GM12878 (cell line): Measurements from ENCODE around the gene SLC26A1. TPM values are rescaled to one million over a fixed set of nuclear protein-coding genes. Genes with fewer than 3 reads are reported as not detected.

ENCODE experiments used
- ATAC-seq: fragments of 200-7000 bp; cut with Tn5 transposase; 3 replicates; pipeline ENCODE4 v1.9.1; 2020; ENCODE audit warnings: mild to moderate bottlenecking, moderate library complexity
- BruUV-seq: library from RNA; stranded (reverse); fragments of 400-500 nt; replicated peaks from 2 replicates; lab custom pipeline; 2021; lab: Mats Ljungman, UMichigan
- CTCF ChIA-PET: fragments of 300-600 bp; sonication (Branson Sonifier 250); formaldehyde crosslinking; extraction: SDS; loops from one replicate; lab custom pipeline; 2021; ENCODE audit warnings: inconsistent platforms; lab: Yijun Ruan, JAX
- POLR2A ChIA-PET: fragments of 350-600 bp; formaldehyde crosslinking; extraction: SDS; loops from one replicate; lab custom pipeline; 2021; ENCODE audit warnings: inconsistent platforms; lab: Charles Lee
- RAD21 ChIA-PET: fragments of 300-600 bp; sonication (Branson Sonifier 250); formaldehyde crosslinking; loops from one replicate; lab custom pipeline; 2023; ENCODE audit warnings: antibody characterized with exemption; ENCODE audit not compliant: unreplicated experiment; lab: Charles Lee
- SMC1A ChIA-PET: fragments of 300-600 bp; sonication (Branson Sonifier 250); formaldehyde crosslinking; loops from one replicate; lab custom pipeline; 2023; ENCODE audit not compliant: unreplicated experiment, uncharacterized antibody; lab: Charles Lee
- DNase-seq: peaks from one replicate; pipeline ENCODE4 v3.0.0-alpha.2; 2011; ENCODE audit warnings: low read depth, low spot score
- FAIRE-seq: peaks from 3 replicates; lab custom pipeline; 2011; peaks lifted over from hg19 to GRCh38; lab: Jason Lieb, UNC
- H2AFZ ChIP-seq: 2 replicates; pipeline ENCODE4 v1.6.0; 2011; ENCODE audit warnings: low read depth, low read length, control low read depth; ENCODE audit not compliant: control insufficient read depth
- H3K27ac ChIP-seq: 2 replicates; pipeline ENCODE4 v1.5.1; 2011; ENCODE audit warnings: control low read depth; ENCODE audit not compliant: control insufficient read depth, insufficient read depth
- H3K27me3 ChIP-seq, 2 experiments: replicated peaks in 1 of 2; 2 replicates each; pipeline versions ENCODE4 v1.6.0 to v1.6.1; 2011; ENCODE audit warnings: low read length in 1 of 2; ENCODE audit not compliant: control insufficient read depth in 2 of 2, insufficient read depth in 2 of 2
- H3K36me3 ChIP-seq, 2 experiments: 2 replicates each; pipeline ENCODE4 v1.5.1; 2011; ENCODE audit warnings: low read length in 1 of 2; ENCODE audit not compliant: control insufficient read depth in 2 of 2, insufficient read depth in 2 of 2
- H3K4me1 ChIP-seq: 2 replicates; pipeline ENCODE4 v1.6.1; 2011; ENCODE audit warnings: mild to moderate bottlenecking, low read length, moderate library complexity, mixed read lengths; ENCODE audit not compliant: control insufficient read depth, insufficient read depth
- H3K4me2 ChIP-seq: 2 replicates; pipeline ENCODE4 v1.6.0; 2011; ENCODE audit warnings: control low read depth; ENCODE audit not compliant: control insufficient read depth, insufficient read depth
- H3K4me3 ChIP-seq: fragments of 200-600 bp; sonication (generic); 2 replicates; pipeline ENCODE4 v1.5.1; 2016
- H3K79me2 ChIP-seq: 2 replicates; pipeline ENCODE4 v1.6.0; 2011; ENCODE audit warnings: low read length; ENCODE audit not compliant: control insufficient read depth, insufficient read depth
- H3K9ac ChIP-seq: 2 replicates; pipeline ENCODE4 v1.8.0; 2011; ENCODE audit warnings: low read length, control low read depth, mixed read lengths; ENCODE audit not compliant: control insufficient read depth, insufficient read depth
- H3K9me3 ChIP-seq: replicated peaks from 3 replicates; pipeline ENCODE4 v1.5.1; 2011; ENCODE audit warnings: mild to moderate bottlenecking, low read length; ENCODE audit not compliant: control insufficient read depth, insufficient read depth
- H4K20me1 ChIP-seq: 2 replicates; pipeline ENCODE4 v1.6.0; 2011; ENCODE audit not compliant: control insufficient read depth, insufficient read depth
- IKZF2 ChIP-seq, 2 experiments: fragments of 450-650 bp; IDR thresholded peaks; 2 replicates each; pipeline ENCODE4 v1.6.1; 2017; ENCODE audit warnings: mild to moderate bottlenecking in 2 of 2, moderate library complexity in 2 of 2
- KLF5 ChIP-seq: fragments of 450-650 bp; IDR thresholded peaks from 2 replicates; pipeline ENCODE4 v1.6.1; 2014; ENCODE audit warnings: mild to moderate bottlenecking; ENCODE audit not compliant: partially characterized antibody
- MEF2A ChIP-seq: IDR thresholded peaks from 2 replicates; pipeline ENCODE4 v1.6.1; 2011; ENCODE audit warnings: low read depth, mild to moderate bottlenecking, low read length, moderate library complexity; ENCODE audit not compliant: insufficient read depth
- MEF2B ChIP-seq: fragments of 450-650 bp; IDR thresholded peaks from 2 replicates; pipeline ENCODE4 v1.6.1; 2018; ENCODE audit warnings: mild to moderate bottlenecking, moderate library complexity; ENCODE audit not compliant: partially characterized antibody, poor library complexity, severe bottlenecking
- NR2F1 ChIP-seq: fragments of 450-650 bp; conservative IDR thresholded peaks from 2 replicates; pipeline ENCODE4 v1.6.1; 2017; ENCODE audit warnings: mild to moderate bottlenecking
- POLR2AphosphoS5 ChIP-seq: IDR thresholded peaks from 2 replicates; pipeline ENCODE4 v1.6.1; 2011; ENCODE audit warnings: mild to moderate bottlenecking, low read length, inconsistent platforms
- SIX5 ChIP-seq: IDR thresholded peaks from 2 replicates; pipeline ENCODE4 v1.6.1; 2011; ENCODE audit warnings: mild to moderate bottlenecking, low read depth, low read length, moderate library complexity; ENCODE audit not compliant: severe bottlenecking
- SMAD5 ChIP-seq: IDR thresholded peaks from 2 replicates; pipeline ENCODE4 v1.6.1; 2016; ENCODE audit warnings: antibody characterized with exemption, low read depth
- SMC3 ChIP-seq: IDR thresholded peaks from 2 replicates; pipeline ENCODE4 v1.6.1; 2011; ENCODE audit warnings: low read length, improper control_type of control experiment, borderline replicate concordance
- SUPT20H ChIP-seq: IDR thresholded peaks from 2 replicates; pipeline ENCODE4 v1.6.1; 2011; ENCODE audit warnings: low read depth, mild to moderate bottlenecking, low read length, moderate library complexity, borderline replicate concordance; ENCODE audit not compliant: control insufficient read depth
- WGBS: methylation state at CpG from one replicate; pipeline ENCODE4 v1.1.6; 2016; ENCODE audit warnings: low lambda C conversion rate; ENCODE audit not compliant: insufficient replicate concordance, insufficient coverage; ENCODE audit errors: missing lambda C conversion rate; 5-methylcytosine and 5-hydroxymethylcytosine counted together
- in situ Hi-C: fragments of 300-500 bp; cut with MboI; formaldehyde crosslinking; loops from 9 replicates; pipeline ENCODE4 v1.14.3; 2018; ENCODE audit warnings: mixed read lengths
- intact Hi-C: fragments of 100-400 bp; cut with micrococcal nuclease; formaldehyde crosslinking; loops from one replicate; pipeline ENCODE4 v1.14.2; 2022; ENCODE audit not compliant: unreplicated experiment
- polyA plus RNA-seq, 11 experiments: library from polyadenylated mRNA; depleted of rRNA in 4 of 11; unstranded in 6 of 11; stranded (reverse) in 5 of 11; fragments of >200 nt; fragmentation: Nextera tagmentation in 4 of 11; fragmentation: Illumina TruSeq in 1 of 11; extraction: Ambion mirVana in 4 of 11; extraction: Trizol in 1 of 11; gene quantifications; 1 replicate in 1 of 11; 2 replicates in 10 of 11; pipeline versions ENCODE4 v1.2.1 to v1.2.3, GENCODE V29; 2011 to 2016; ENCODE audit warnings: inconsistent platforms in 2 of 11, missing spikeins in 2 of 11, low read depth in 1 of 11
- total RNA-seq, 4 experiments: library from RNA; depleted of rRNA in 3 of 4; stranded (reverse); fragments of >200 nt in 3 of 4; fragmentation: Illumina TruSeq in 1 of 4; extraction: Trizol in 1 of 4; gene quantifications; 2 replicates each; pipeline versions ENCODE4 v1.2.1 to v1.2.3, GENCODE V29; 2013 to 2021
- TF ChIP-seq, protein P1 (sequence below): fragments of 150-350 bp; IDR thresholded peaks from 2 replicates; pipeline ENCODE4 v1.6.1; 2016; ENCODE audit warnings: low read depth, low read length
- TF ChIP-seq, protein P2 (sequence below): IDR thresholded peaks from 2 replicates; pipeline ENCODE4 v1.6.1; 2012; ENCODE audit warnings: improper control_type of control experiment, low read depth, low read length; ENCODE audit not compliant: insufficient replicate concordance
- TF ChIP-seq, protein P3 (sequence below): fragments of 150-350 bp; IDR thresholded peaks from 2 replicates; pipeline ENCODE4 v1.6.1; 2014; ENCODE audit warnings: mild to moderate bottlenecking, low read depth, low read length

SLC26A1 gene
- total and polyA plus RNA-seq, 10 of the 15 experiments (the other 5 are each of a cell fraction or from before 2014, with no cell fraction given): 0.05 to 0.96 (median 0.28) TPM; not detected in 5

DNA sequence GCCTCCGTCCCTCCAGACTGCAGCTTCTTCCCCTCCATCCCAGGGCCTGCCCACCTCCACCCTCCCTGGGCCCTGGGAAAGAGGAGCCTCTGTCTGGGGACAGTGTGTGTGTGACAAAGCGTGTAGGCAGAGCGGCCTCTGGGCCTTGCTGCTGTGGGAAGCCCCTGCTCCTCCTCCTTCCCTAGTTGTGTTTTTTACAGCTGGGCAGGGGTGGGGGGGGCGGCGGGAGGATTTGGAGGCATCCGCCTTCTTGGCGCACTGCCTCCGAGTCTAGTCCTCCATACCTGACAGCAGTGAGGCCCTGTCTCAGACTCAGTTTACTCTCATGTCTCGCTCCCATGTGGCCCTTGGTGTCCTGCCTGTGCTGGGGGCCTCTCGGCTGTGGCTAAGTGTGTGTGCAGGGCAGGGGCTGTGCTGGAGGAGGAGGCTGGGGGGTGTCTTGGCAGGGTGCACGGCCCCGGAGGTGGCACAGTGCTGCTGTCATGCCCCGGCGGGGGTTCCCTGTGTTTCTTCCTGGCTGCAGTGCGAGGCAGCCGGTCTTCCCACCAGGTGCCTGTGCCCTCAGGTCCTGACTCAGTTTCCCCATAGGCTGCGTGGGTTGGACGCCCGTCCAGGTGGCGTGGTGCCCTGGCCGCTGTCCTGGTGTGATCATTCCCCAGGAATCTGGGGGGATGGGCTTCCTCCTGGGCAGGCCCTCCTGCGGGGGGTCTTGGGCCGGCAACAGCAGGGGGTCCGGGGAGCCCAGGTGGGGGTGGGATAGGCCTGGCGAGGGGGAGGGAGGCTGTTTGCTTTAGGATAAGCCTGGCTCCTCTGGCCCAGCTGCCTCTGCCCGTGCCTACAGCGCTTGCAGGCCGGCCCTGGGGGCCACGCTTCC is 25.2 kb upstream of the SLC26A1 start:
- FAIRE-seq: no peak
- H3K9ac ChIP-seq: no peak overlapping the region
- SMC1A ChIA-PET: no interaction called here
- no peak for TF ChIP-seq SIX5
- TF ChIP-seq SMAD5: no peak
- TF ChIP-seq MEF2A: no peak
- TF ChIP-seq NR2F1: no peak
- TF ChIP-seq KLF5: no peak
- TF ChIP-seq SUPT20H: no peak
- TF ChIP-seq MEF2B: no peak
- no peak for TF ChIP-seq IKZF2 (IDR thresholded peaks at IDR 0.05)
- TF ChIP-seq SMC3: no peak
- TF ChIP-seq POLR2AphosphoS5: no peak
- TF ChIP-seq, protein P1, sequence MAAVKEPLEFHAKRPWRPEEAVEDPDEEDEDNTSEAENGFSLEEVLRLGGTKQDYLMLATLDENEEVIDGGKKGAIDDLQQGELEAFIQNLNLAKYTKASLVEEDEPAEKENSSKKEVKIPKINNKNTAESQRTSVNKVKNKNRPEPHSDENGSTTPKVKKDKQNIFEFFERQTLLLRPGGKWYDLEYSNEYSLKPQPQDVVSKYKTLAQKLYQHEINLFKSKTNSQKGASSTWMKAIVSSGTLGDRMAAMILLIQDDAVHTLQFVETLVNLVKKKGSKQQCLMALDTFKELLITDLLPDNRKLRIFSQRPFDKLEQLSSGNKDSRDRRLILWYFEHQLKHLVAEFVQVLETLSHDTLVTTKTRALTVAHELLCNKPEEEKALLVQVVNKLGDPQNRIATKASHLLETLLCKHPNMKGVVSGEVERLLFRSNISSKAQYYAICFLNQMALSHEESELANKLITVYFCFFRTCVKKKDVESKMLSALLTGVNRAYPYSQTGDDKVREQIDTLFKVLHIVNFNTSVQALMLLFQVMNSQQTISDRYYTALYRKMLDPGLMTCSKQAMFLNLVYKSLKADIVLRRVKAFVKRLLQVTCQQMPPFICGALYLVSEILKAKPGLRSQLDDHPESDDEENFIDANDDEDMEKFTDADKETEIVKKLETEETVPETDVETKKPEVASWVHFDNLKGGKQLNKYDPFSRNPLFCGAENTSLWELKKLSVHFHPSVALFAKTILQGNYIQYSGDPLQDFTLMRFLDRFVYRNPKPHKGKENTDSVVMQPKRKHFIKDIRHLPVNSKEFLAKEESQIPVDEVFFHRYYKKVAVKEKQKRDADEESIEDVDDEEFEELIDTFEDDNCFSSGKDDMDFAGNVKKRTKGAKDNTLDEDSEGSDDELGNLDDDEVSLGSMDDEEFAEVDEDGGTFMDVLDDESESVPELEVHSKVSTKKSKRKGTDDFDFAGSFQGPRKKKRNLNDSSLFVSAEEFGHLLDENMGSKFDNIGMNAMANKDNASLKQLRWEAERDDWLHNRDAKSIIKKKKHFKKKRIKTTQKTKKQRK: no peak
- TF ChIP-seq, protein P2, sequence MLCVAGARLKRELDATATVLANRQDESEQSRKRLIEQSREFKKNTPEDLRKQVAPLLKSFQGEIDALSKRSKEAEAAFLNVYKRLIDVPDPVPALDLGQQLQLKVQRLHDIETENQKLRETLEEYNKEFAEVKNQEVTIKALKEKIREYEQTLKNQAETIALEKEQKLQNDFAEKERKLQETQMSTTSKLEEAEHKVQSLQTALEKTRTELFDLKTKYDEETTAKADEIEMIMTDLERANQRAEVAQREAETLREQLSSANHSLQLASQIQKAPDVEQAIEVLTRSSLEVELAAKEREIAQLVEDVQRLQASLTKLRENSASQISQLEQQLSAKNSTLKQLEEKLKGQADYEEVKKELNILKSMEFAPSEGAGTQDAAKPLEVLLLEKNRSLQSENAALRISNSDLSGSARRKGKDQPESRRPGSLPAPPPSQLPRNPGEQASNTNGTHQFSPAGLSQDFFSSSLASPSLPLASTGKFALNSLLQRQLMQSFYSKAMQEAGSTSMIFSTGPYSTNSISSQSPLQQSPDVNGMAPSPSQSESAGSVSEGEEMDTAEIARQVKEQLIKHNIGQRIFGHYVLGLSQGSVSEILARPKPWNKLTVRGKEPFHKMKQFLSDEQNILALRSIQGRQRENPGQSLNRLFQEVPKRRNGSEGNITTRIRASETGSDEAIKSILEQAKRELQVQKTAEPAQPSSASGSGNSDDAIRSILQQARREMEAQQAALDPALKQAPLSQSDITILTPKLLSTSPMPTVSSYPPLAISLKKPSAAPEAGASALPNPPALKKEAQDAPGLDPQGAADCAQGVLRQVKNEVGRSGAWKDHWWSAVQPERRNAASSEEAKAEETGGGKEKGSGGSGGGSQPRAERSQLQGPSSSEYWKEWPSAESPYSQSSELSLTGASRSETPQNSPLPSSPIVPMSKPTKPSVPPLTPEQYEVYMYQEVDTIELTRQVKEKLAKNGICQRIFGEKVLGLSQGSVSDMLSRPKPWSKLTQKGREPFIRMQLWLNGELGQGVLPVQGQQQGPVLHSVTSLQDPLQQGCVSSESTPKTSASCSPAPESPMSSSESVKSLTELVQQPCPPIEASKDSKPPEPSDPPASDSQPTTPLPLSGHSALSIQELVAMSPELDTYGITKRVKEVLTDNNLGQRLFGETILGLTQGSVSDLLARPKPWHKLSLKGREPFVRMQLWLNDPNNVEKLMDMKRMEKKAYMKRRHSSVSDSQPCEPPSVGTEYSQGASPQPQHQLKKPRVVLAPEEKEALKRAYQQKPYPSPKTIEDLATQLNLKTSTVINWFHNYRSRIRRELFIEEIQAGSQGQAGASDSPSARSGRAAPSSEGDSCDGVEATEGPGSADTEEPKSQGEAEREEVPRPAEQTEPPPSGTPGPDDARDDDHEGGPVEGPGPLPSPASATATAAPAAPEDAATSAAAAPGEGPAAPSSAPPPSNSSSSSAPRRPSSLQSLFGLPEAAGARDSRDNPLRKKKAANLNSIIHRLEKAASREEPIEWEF: no peak
- TF ChIP-seq, protein P3, sequence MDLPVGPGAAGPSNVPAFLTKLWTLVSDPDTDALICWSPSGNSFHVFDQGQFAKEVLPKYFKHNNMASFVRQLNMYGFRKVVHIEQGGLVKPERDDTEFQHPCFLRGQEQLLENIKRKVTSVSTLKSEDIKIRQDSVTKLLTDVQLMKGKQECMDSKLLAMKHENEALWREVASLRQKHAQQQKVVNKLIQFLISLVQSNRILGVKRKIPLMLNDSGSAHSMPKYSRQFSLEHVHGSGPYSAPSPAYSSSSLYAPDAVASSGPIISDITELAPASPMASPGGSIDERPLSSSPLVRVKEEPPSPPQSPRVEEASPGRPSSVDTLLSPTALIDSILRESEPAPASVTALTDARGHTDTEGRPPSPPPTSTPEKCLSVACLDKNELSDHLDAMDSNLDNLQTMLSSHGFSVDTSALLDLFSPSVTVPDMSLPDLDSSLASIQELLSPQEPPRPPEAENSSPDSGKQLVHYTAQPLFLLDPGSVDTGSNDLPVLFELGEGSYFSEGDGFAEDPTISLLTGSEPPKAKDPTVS: no peak

More for the DNA sequence above, 25.2 kb upstream of the SLC26A1 start:
- intact Hi-C loops: no loop called here
- no peak overlapping the region for H3K4me3 ChIP-seq
- H3K4me2 ChIP-seq: no peak overlapping the region
- BruUV-seq: no TSS peak
- no peaks in the 10 kb centered on the region for H3K27me3 ChIP-seq
- no peak overlapping the region for H2AFZ ChIP-seq
- no peaks in the 10 kb centered on the region for H3K9me3 ChIP-seq
- H4K20me1 ChIP-seq: no peaks in the 10 kb centered on the region
- ChIA-PET RAD21 (no interaction called here), POLR2A (no interaction called here), CTCF (no interaction called here)
- no peaks in the 10 kb centered on the region for H3K79me2 ChIP-seq
- DNase-seq (no peak), ATAC-seq (no peak)
- in situ Hi-C loops: no loop called here
- H3K36me3 ChIP-seq: no peaks in the 10 kb centered on the region
- WGBS: 62% methylated on average over 19 of the region's 29 CpGs
- H3K4me1 ChIP-seq: peaks cover 11% of the 10 kb centered on the region
- H3K27ac ChIP-seq: no peak overlapping the region
